GM12865 (cell line): ENCODE data around the gene TBC1D3D.
"Not testable (repeated sequence)": the region's sequence is repeated elsewhere in the genome, so short reads cannot be mapped to it uniquely, and the experiment has no call there.

Source experiments
- DNase-seq: peaks from one replicate; pipeline ENCODE4 v3.0.0; 2010; ENCODE audit warnings: low read depth
- H3K4me3 ChIP-seq: 2 replicates; pipeline ENCODE4 v1.5.1; 2011; ENCODE audit warnings: mild to moderate bottlenecking, low read depth, low read length, control low read depth

TBC1D3D gene

DNA sequence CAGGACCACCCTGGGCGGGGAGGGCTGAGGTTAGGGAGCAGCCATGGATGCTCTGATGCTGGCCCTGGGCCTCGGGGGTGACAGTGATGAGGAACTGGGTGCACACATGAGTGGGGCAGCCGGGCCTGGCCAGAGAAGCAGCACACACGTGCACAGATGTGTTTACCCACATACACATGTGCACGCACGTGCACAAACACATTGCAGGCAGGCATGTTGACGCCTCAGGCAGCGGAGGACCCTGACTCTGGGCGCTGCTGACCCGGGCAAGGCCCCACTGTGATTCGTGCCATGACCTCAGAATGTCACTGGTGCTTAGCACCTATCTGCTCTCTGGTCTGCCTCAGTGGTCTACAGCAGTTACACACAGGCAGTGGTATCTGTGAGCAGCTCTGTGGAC, at the start of gene TBC1D3D:
TBC1D3D (plus strand) TSS at position 301 of the 400 bp plus-strand sequence. CDS start 1,585 bp downstream, outside the sequence.
- not testable (repeated sequence) for H3K4me3 ChIP-seq, DNase-seq

DNA sequence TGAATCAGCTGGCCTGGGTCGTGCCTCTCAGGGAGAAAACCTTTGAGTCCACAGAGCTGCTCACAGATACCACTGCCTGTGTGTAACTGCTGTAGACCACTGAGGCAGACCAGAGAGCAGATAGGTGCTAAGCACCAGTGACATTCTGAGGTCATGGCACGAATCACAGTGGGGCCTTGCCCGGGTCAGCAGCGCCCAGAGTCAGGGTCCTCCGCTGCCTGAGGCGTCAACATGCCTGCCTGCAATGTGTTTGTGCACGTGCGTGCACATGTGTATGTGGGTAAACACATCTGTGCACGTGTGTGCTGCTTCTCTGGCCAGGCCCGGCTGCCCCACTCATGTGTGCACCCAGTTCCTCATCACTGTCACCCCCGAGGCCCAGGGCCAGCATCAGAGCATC, 14.8 kb upstream of the TBC1D3D start, which contains the start of gene TBC1D3L:
TBC1D3L (minus strand) TSS at position 101 of the 400 bp plus-strand sequence. CDS start 1,540 bp downstream, outside the sequence.
- not testable (repeated sequence) for H3K4me3 ChIP-seq, DNase-seq
